HEK293 (cell line): ENCODE data around the gene STK40.

Source experiments
- FEZF1 ChIP-seq: fragments of 450-650 bp; formaldehyde crosslinking; IDR thresholded peaks from 2 replicates; pipeline ENCODE4 v1.5.1; 2016; ENCODE audit warnings: missing biosample characterization, missing genetic modification characterization
- GLIS1 ChIP-seq: fragments of 450-650 bp; formaldehyde crosslinking; IDR thresholded peaks from 2 replicates; pipeline ENCODE4 v1.5.1; 2016; ENCODE audit warnings: missing biosample characterization, missing genetic modification characterization
- HOXA7 ChIP-seq: sonication (generic); formaldehyde crosslinking; IDR thresholded peaks from 2 replicates; pipeline ENCODE4 v1.8.1; 2022; ENCODE audit warnings: missing genetic modification reagents, borderline replicate concordance
- HOXD13 ChIP-seq: sonication (generic); formaldehyde crosslinking; IDR thresholded peaks from 2 replicates; pipeline ENCODE4 v1.8.0; 2022; ENCODE audit warnings: missing genetic modification reagents, borderline replicate concordance
- MEIS1 ChIP-seq: sonication (generic); formaldehyde crosslinking; IDR thresholded peaks from 2 replicates; pipeline ENCODE4 v1.8.1; 2022; ENCODE audit warnings: missing genetic modification reagents, mild to moderate bottlenecking, borderline replicate concordance
- SP2 ChIP-seq: fragments of 450-650 bp; formaldehyde crosslinking; IDR thresholded peaks from 2 replicates; pipeline ENCODE4 v1.5.1; 2016; ENCODE audit warnings: missing biosample characterization, missing genetic modification characterization
- SP3 ChIP-seq: fragments of 450-650 bp; formaldehyde crosslinking; IDR thresholded peaks from 2 replicates; pipeline ENCODE4 v1.5.1; 2016; ENCODE audit warnings: missing biosample characterization, missing genetic modification characterization
- ZNF114 ChIP-seq: fragments of 450-650 bp; formaldehyde crosslinking; IDR thresholded peaks from 2 replicates; pipeline ENCODE4 v1.5.0; 2017; ENCODE audit warnings: missing biosample characterization, missing genetic modification characterization
- ZNF19 ChIP-seq: fragments of 450-650 bp; formaldehyde crosslinking; IDR thresholded peaks from 2 replicates; pipeline ENCODE4; 2016; ENCODE audit warnings: missing biosample characterization, missing genetic modification characterization, low read depth
- ZNF2 ChIP-seq: fragments of 450-650 bp; formaldehyde crosslinking; IDR thresholded peaks from 2 replicates; pipeline ENCODE4 v1.5.1; 2016; ENCODE audit warnings: missing biosample characterization, missing genetic modification characterization
- ZNF335 ChIP-seq: fragments of 450-650 bp; formaldehyde crosslinking; conservative IDR thresholded peaks from 2 replicates; pipeline ENCODE4 v1.5.1; 2016; ENCODE audit warnings: missing biosample characterization, missing genetic modification characterization
- ZNF350 ChIP-seq: fragments of 450-650 bp; formaldehyde crosslinking; IDR thresholded peaks from 2 replicates; pipeline ENCODE4 v1.5.0; 2017; ENCODE audit warnings: missing biosample characterization, mild to moderate bottlenecking, missing genetic modification characterization
- ZNF366 ChIP-seq: fragments of 450-650 bp; formaldehyde crosslinking; conservative IDR thresholded peaks from 2 replicates; pipeline ENCODE4 v1.5.1; 2016; ENCODE audit warnings: missing biosample characterization, missing genetic modification characterization
- ZNF423 ChIP-seq: fragments of 450-650 bp; formaldehyde crosslinking; IDR thresholded peaks from 2 replicates; pipeline ENCODE4 v1.5.1; 2016; ENCODE audit warnings: missing biosample characterization, missing genetic modification characterization
- ZNF544 ChIP-seq: fragments of 450-650 bp; formaldehyde crosslinking; IDR thresholded peaks from 2 replicates; pipeline ENCODE4 v1.5.0; 2017; ENCODE audit warnings: missing biosample characterization, missing genetic modification characterization
- ZNF549 ChIP-seq: fragments of 450-650 bp; IDR thresholded peaks from 2 replicates; pipeline ENCODE4 v1.5.1; 2018; ENCODE audit warnings: missing biosample characterization, missing genetic modification characterization, mild to moderate bottlenecking, inconsistent platforms, moderate library complexity
- ZNF610 ChIP-seq: fragments of 450-650 bp; formaldehyde crosslinking; IDR thresholded peaks from 2 replicates; pipeline ENCODE4 v1.5.1; 2016; ENCODE audit warnings: missing biosample characterization, missing genetic modification characterization, borderline replicate concordance
- ZNF777 ChIP-seq: fragments of 450-650 bp; formaldehyde crosslinking; IDR thresholded peaks from 2 replicates; pipeline ENCODE4 v1.5.1; 2017; ENCODE audit warnings: missing biosample characterization, missing genetic modification characterization, borderline replicate concordance
- ZXDB ChIP-seq: fragments of 450-650 bp; formaldehyde crosslinking; IDR thresholded peaks from 2 replicates; pipeline ENCODE4 v1.5.1; 2016; ENCODE audit warnings: missing biosample characterization, missing genetic modification characterization
- TF ChIP-seq, protein P1 (sequence below): fragments of 450-650 bp; formaldehyde crosslinking; IDR thresholded peaks from 2 replicates; pipeline ENCODE4 v1.5.1; 2017; ENCODE audit warnings: missing biosample characterization, missing genetic modification characterization
- TF ChIP-seq, protein P2 (sequence below): fragments of 450-650 bp; formaldehyde crosslinking; IDR thresholded peaks from 2 replicates; pipeline ENCODE4 v1.5.1; 2016; ENCODE audit warnings: missing biosample characterization, missing genetic modification characterization
- TF ChIP-seq, protein P3 (sequence below): fragments of 450-650 bp; formaldehyde crosslinking; IDR thresholded peaks from 2 replicates; pipeline ENCODE4 v1.5.1; 2016; ENCODE audit warnings: missing biosample characterization, missing genetic modification characterization
- TF ChIP-seq, protein P4 (sequence below): sonication (generic); formaldehyde crosslinking; IDR thresholded peaks from 2 replicates; pipeline ENCODE4 v1.8.1; 2022; ENCODE audit warnings: mild to moderate bottlenecking, moderate library complexity, missing genetic modification reagents
- TF ChIP-seq, protein P5 (sequence below): fragments of 450-650 bp; formaldehyde crosslinking; IDR thresholded peaks from 2 replicates; pipeline ENCODE4 v1.5.1; 2016; ENCODE audit warnings: missing biosample characterization, missing genetic modification characterization
- TF ChIP-seq, protein P6 (sequence below): fragments of 450-650 bp; formaldehyde crosslinking; IDR thresholded peaks from 2 replicates; pipeline ENCODE4 v1.5.1; 2016; ENCODE audit warnings: missing biosample characterization, missing genetic modification characterization
- TF ChIP-seq, protein P7 (sequence below): fragments of 450-650 bp; formaldehyde crosslinking; conservative IDR thresholded peaks from 2 replicates; pipeline ENCODE4 v1.5.1; 2016; ENCODE audit warnings: low read depth, missing biosample characterization, missing genetic modification characterization
- TF ChIP-seq, protein P8 (sequence below): fragments of 450-650 bp; formaldehyde crosslinking; optimal IDR thresholded peaks from 2 replicates; pipeline ENCODE3; 2016; ENCODE audit warnings: missing biosample characterization, mild to moderate bottlenecking, missing genetic modification characterization

STK40 gene

DNA sequence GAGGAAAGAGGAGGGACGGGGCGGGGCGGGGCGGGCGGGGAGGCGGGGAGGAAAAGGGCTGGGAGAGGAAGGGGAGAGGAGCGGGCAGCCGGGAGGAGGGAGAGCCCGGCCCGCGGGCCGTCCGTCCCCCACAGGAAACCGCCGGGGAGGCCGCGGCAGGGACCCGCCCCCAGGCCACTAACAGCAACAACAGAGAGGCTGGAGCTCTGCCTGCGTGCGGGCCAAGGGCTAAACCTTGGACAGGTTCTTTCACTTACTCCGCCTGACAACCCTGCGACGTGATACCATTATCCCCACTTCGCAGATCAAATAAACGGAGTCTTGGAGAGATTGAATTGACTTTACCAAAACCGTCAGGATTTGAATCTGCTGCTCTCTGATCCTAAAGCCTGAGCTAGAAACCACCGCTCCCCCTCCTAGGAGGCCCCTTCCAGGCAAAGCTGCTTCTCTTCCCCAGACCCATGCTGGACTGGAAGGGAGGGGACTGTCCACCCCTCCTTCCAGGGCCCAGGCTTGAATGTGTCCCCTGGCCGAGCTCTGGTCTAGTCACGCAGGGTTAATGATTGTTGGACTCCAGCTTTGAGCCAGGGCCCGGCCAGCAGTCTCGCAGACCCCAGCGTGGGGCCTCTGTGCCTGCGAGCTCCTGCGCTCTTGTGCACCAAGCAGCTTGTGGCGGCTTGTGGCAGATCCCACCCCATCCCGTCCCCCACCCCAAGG, 61.9 kb downstream of the STK40 start, which contains the start of gene EVA1B (continued):
- TF ChIP-seq ZNF549 (tag by site-specific recombination) (no peak), HOXD13 (CRISPR knock-in tag) (no peak), ZNF114 (no peak), ZNF335 (peak; percentile 67), ZNF777 (tag by site-specific recombination) (no peak), SP3 (tag by site-specific recombination) (peak; percentile 20; the same call in 1 of the 2 replicates), ZXDB (tag by site-specific recombination) (no peak), MEIS1 (CRISPR knock-in tag) (no peak), GLIS1 (tag by site-specific recombination) (0 out of 2 replicates have a peak, but pooled peaks have one; percentile 5), HOXA7 (CRISPR knock-in tag) (no peak), ZNF610 (no peak), ZNF350 (tag by site-specific recombination) (no peak), ZNF544 (tag by site-specific recombination) (no peak), ZNF19 (tag by site-specific recombination) (no peak), ZNF366 (tag by site-specific recombination) (no peak), ZNF2 (tag by site-specific recombination) (no peak), FEZF1 (tag by site-specific recombination) (no peak), ZNF423 (tag by site-specific recombination) (no peak), SP2 (peak; percentile 42)
- TF ChIP-seq, protein P1, sequence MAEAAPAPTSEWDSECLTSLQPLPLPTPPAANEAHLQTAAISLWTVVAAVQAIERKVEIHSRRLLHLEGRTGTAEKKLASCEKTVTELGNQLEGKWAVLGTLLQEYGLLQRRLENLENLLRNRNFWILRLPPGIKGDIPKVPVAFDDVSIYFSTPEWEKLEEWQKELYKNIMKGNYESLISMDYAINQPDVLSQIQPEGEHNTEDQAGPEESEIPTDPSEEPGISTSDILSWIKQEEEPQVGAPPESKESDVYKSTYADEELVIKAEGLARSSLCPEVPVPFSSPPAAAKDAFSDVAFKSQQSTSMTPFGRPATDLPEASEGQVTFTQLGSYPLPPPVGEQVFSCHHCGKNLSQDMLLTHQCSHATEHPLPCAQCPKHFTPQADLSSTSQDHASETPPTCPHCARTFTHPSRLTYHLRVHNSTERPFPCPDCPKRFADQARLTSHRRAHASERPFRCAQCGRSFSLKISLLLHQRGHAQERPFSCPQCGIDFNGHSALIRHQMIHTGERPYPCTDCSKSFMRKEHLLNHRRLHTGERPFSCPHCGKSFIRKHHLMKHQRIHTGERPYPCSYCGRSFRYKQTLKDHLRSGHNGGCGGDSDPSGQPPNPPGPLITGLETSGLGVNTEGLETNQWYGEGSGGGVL (tag by site-specific recombination), result peak; percentile 82
- TF ChIP-seq, protein P2, sequence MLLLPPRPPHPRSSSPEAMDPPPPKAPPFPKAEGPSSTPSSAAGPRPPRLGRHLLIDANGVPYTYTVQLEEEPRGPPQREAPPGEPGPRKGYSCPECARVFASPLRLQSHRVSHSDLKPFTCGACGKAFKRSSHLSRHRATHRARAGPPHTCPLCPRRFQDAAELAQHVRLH (tag by site-specific recombination), result 0 out of 2 replicates have a peak, but pooled peaks have one; percentile 26
- TF ChIP-seq, protein P3, sequence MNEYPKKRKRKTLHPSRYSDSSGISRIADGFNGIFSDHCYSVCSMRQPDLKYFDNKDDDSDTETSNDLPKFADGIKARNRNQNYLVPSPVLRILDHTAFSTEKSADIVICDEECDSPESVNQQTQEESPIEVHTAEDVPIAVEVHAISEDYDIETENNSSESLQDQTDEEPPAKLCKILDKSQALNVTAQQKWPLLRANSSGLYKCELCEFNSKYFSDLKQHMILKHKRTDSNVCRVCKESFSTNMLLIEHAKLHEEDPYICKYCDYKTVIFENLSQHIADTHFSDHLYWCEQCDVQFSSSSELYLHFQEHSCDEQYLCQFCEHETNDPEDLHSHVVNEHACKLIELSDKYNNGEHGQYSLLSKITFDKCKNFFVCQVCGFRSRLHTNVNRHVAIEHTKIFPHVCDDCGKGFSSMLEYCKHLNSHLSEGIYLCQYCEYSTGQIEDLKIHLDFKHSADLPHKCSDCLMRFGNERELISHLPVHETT (tag by site-specific recombination), result no peak
- TF ChIP-seq, protein P4, sequence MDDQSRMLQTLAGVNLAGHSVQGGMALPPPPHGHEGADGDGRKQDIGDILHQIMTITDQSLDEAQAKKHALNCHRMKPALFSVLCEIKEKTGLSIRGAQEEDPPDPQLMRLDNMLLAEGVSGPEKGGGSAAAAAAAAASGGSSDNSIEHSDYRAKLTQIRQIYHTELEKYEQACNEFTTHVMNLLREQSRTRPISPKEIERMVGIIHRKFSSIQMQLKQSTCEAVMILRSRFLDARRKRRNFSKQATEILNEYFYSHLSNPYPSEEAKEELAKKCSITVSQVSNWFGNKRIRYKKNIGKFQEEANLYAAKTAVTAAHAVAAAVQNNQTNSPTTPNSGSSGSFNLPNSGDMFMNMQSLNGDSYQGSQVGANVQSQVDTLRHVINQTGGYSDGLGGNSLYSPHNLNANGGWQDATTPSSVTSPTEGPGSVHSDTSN, result no peak
- TF ChIP-seq, protein P5, sequence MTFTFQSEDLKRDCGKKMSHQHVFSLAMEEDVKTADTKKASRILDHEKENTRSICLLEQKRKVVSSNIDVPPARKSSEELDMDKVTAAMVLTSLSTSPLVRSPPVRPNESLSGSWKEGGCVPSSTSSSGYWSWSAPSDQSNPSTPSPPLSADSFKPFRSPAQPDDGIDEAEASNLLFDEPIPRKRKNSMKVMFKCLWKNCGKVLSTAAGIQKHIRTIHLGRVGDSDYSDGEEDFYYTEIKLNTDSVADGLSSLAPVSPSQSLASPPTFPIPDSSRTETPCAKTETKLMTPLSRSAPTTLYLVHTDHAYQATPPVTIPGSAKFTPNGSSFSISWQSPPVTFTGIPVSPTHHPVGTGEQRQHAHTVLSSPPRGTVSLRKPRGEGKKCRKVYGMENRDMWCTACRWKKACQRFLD (tag by site-specific recombination), result no peak
- TF ChIP-seq, protein P6, sequence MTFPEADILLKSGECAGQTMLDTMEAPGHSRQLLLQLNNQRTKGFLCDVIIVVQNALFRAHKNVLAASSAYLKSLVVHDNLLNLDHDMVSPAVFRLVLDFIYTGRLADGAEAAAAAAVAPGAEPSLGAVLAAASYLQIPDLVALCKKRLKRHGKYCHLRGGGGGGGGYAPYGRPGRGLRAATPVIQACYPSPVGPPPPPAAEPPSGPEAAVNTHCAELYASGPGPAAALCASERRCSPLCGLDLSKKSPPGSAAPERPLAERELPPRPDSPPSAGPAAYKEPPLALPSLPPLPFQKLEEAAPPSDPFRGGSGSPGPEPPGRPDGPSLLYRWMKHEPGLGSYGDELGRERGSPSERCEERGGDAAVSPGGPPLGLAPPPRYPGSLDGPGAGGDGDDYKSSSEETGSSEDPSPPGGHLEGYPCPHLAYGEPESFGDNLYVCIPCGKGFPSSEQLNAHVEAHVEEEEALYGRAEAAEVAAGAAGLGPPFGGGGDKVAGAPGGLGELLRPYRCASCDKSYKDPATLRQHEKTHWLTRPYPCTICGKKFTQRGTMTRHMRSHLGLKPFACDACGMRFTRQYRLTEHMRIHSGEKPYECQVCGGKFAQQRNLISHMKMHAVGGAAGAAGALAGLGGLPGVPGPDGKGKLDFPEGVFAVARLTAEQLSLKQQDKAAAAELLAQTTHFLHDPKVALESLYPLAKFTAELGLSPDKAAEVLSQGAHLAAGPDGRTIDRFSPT (tag by site-specific recombination), result no peak
- TF ChIP-seq, protein P7, sequence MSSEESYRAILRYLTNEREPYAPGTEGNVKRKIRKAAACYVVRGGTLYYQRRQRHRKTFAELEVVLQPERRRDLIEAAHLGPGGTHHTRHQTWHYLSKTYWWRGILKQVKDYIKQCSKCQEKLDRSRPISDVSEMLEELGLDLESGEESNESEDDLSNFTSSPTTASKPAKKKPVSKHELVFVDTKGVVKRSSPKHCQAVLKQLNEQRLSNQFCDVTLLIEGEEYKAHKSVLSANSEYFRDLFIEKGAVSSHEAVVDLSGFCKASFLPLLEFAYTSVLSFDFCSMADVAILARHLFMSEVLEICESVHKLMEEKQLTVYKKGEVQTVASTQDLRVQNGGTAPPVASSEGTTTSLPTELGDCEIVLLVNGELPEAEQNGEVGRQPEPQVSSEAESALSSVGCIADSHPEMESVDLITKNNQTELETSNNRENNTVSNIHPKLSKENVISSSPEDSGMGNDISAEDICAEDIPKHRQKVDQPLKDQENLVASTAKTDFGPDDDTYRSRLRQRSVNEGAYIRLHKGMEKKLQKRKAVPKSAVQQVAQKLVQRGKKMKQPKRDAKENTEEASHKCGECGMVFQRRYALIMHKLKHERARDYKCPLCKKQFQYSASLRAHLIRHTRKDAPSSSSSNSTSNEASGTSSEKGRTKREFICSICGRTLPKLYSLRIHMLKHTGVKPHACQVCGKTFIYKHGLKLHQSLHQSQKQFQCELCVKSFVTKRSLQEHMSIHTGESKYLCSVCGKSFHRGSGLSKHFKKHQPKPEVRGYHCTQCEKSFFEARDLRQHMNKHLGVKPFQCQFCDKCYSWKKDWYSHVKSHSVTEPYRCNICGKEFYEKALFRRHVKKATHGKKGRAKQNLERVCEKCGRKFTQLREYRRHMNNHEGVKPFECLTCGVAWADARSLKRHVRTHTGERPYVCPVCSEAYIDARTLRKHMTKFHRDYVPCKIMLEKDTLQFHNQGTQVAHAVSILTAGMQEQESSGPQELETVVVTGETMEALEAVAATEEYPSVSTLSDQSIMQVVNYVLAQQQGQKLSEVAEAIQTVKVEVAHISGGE (tag by site-specific recombination), result no peak; the same call in 1 of the 2 replicates
- TF ChIP-seq, protein P8, sequence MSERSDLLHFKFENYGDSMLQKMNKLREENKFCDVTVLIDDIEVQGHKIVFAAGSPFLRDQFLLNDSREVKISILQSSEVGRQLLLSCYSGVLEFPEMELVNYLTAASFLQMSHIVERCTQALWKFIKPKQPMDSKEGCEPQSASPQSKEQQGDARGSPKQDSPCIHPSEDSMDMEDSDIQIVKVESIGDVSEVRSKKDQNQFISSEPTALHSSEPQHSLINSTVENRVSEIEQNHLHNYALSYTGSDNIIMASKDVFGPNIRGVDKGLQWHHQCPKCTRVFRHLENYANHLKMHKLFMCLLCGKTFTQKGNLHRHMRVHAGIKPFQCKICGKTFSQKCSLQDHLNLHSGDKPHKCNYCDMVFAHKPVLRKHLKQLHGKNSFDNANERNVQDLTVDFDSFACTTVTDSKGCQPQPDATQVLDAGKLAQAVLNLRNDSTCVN, result no peak
